Activated T-cell treated with anti-CD3 and anti-CD28 coated beads, Interleukin-2, amount 50 U/mL, for 4 hours (primary cell): ENCODE data around the gene GTF3C2. TPM values are rescaled to one million over a fixed set of nuclear protein-coding genes. Genes with fewer than 3 reads are reported as not detected.

Source experiments
- ATAC-seq, 2 donors: fragments of 200-7000 bp; cut with Tn5 transposase; one replicate each; pipeline ENCODE4 v1.10.0; 2021
- DNase-seq: peaks from one replicate; pipeline ENCODE4 v3.0.0-alpha.2; 2020
- H3K27me3 Mint-ChIP-seq: one replicate; pipeline ENCODE4 v1.8.0; 2021; ENCODE audit warnings: low read depth, mixed read lengths
- H3K36me3 Mint-ChIP-seq: one replicate; pipeline ENCODE4 v1.8.0; 2022; ENCODE audit warnings: mixed read lengths; ENCODE audit not compliant: insufficient read depth
- H3K4me1 Mint-ChIP-seq: one replicate; pipeline ENCODE4 v1.8.0; 2021; ENCODE audit warnings: low read depth, mixed read lengths
- H3K4me3 Mint-ChIP-seq: one replicate; pipeline ENCODE4 v1.8.0; 2021; ENCODE audit warnings: mild to moderate bottlenecking, moderate library complexity, mixed read lengths
- H3K9me3 Mint-ChIP-seq: one replicate; pipeline ENCODE4 v1.8.0; 2021; ENCODE audit warnings: mixed read lengths
- total RNA-seq, 3 donors: library from RNA; stranded (reverse); gene quantifications; one replicate each; pipeline ENCODE4 v1.2.1, GENCODE V29; 2021

Gene GTF3C2, protein sequence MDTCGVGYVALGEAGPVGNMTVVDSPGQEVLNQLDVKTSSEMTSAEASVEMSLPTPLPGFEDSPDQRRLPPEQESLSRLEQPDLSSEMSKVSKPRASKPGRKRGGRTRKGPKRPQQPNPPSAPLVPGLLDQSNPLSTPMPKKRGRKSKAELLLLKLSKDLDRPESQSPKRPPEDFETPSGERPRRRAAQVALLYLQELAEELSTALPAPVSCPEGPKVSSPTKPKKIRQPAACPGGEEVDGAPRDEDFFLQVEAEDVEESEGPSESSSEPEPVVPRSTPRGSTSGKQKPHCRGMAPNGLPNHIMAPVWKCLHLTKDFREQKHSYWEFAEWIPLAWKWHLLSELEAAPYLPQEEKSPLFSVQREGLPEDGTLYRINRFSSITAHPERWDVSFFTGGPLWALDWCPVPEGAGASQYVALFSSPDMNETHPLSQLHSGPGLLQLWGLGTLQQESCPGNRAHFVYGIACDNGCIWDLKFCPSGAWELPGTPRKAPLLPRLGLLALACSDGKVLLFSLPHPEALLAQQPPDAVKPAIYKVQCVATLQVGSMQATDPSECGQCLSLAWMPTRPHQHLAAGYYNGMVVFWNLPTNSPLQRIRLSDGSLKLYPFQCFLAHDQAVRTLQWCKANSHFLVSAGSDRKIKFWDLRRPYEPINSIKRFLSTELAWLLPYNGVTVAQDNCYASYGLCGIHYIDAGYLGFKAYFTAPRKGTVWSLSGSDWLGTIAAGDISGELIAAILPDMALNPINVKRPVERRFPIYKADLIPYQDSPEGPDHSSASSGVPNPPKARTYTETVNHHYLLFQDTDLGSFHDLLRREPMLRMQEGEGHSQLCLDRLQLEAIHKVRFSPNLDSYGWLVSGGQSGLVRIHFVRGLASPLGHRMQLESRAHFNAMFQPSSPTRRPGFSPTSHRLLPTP
- 100 to 1,000 TPM; 102 to 110 (median 107) TPM for total RNA-seq

DNA sequence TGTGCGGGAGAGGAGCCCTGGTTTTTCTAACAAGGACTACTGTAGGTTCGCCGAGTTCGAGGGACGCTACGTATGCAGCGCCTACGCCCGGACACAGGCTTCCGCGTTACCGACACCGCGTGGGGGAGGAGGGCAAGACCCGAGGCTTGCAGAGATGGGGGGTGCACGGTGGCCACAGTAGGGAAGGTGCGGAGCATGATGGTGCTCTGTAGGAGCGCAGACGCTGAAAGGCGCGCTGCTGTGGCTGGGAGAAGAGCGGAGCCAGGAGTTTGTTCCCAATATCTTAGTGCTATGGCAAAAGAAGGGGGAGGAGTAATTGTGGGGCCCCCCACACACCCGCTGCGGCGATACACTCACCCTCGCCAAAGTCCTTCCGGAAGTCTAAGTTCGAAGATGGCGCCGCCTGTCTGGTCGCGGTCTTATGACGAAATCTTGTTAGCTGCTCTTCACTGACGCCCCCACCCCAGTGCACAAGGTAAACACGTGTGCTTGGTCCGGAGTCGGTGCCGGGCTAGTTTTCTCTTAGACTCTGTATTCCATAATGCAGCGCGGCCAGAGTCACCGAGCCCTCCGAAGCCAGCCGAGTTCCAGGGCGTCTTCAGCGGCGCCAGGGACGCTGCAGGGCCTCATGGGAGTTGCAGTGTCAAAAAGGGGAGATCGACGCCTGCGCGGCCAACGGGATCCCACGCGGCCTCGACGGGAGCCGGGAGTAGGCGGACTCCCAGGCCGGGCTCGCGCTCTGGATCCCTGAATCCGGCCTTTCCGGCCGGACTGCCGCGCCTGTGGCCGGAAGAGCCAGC, at the start of gene GTF3C2:
GTF3C2 (minus strand) TSS at position 383 of the 800 bp plus-strand sequence. CDS start 13,210 bp downstream, outside the sequence.
- Mint-ChIP-seq H3K9me3 (no peaks in the 10 kb centered on the region), H3K36me3 (peaks cover 9% of the 10 kb centered on the region), H3K4me1 (peaks cover 42% of the 10 kb centered on the region), H3K27me3 (no peaks in the 10 kb centered on the region), H3K4me3 (peak within 1 kb of the TSS; percentile 99)
- peak; percentile 83 to 84 for ATAC-seq
- peak; percentile 91 for DNase-seq

DNA sequence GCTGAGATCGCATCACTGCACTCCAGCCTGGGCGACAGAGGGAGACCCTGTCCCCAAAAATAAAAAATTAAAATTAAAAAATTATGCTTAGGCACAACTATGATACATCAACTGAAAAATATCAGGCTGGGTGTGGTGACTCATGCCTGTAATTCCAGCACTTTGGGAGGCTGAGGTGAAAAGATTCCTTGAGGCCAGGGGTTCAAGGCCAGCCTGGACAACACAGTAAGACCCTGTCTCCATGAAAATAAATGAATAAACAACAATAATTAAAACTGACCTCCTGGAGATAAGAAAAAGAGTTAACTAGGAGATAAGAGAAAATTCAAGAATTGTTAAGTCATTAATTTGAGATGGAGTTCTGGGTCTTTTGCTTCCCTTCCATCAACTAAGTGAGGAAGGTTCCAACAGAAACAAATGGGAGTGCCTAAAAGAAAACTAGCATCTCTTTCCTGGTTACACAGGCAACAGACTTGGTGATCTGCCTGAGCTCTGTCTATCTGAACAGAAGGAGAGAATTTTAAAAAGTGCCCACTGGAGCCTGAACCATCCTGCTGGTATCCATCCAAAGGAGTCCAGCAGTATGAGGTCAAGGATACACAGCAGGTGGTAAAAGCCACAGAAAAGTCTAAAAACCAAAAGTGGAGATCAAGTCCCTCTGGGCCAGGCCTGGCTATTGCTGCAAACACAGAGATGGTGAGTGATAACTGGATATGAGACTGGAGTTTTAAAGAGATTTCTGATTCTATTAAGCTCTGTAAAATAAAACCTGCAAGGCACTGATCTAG, 44.0 kb upstream of the GTF3C2 start:
- Mint-ChIP-seq H3K36me3 (peaks cover 10% of the 10 kb centered on the region), H3K4me3 (no peak overlapping the region), H3K9me3 (no peaks in the 10 kb centered on the region), H3K27me3 (no peaks in the 10 kb centered on the region), H3K4me1 (peaks cover 30% of the 10 kb centered on the region)
- DNase-seq (no peak), ATAC-seq (no peak)

DNA sequence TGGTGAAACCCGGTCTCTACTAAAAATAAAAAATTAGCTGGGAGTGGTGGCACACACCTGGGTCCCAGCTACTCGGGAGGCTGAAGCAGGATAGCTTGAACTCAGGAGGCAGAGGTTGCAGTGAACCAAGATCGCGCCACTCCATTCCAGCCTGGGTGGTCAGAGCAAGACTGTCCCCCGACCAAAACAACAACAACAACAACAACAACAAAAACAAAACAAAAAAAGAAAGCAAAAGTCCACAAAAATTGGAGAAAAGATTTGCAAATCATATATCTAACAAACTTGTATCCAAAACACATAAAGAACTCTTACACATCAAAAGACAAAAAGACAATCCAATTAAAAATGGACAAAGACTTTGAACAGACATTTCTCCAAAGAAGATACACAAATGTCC, 42.4 kb upstream of the GTF3C2 start:
- peaks cover 30% of the 10 kb centered on the region for H3K4me1 Mint-ChIP-seq
- no peak overlapping the region for H3K4me3 Mint-ChIP-seq

DNA sequence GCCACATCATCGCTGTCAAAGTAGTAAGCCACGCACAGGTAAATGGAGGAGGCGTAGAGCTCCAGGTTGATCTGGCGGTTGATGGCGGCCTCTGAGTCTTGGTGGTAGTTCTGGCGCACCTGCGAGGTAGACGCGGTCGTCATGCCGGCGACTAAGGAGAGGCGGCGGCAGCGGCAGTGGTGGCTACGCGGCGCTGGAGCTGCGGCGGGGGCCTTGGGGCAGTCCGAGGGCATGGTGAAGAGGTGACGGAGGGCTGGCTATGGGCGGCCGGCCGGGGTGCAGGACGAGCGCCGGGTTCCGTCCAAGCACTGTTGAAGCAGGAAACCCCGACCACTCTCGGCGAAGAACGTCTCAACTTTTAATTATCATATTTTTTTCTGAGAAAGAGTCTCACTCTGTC, 36.7 kb upstream of the GTF3C2 start:
- H3K4me3 Mint-ChIP-seq, result no peak overlapping the region
- DNase-seq, result no peak
- no peak for ATAC-seq

More for the DNA sequence above, 42.4 kb upstream of the GTF3C2 start:
- H3K36me3 Mint-ChIP-seq, result peaks cover 10% of the 10 kb centered on the region
- no peak for ATAC-seq
- H3K9me3 Mint-ChIP-seq, result no peaks in the 10 kb centered on the region
- DNase-seq, result no peak
- H3K27me3 Mint-ChIP-seq, result no peaks in the 10 kb centered on the region

DNA sequence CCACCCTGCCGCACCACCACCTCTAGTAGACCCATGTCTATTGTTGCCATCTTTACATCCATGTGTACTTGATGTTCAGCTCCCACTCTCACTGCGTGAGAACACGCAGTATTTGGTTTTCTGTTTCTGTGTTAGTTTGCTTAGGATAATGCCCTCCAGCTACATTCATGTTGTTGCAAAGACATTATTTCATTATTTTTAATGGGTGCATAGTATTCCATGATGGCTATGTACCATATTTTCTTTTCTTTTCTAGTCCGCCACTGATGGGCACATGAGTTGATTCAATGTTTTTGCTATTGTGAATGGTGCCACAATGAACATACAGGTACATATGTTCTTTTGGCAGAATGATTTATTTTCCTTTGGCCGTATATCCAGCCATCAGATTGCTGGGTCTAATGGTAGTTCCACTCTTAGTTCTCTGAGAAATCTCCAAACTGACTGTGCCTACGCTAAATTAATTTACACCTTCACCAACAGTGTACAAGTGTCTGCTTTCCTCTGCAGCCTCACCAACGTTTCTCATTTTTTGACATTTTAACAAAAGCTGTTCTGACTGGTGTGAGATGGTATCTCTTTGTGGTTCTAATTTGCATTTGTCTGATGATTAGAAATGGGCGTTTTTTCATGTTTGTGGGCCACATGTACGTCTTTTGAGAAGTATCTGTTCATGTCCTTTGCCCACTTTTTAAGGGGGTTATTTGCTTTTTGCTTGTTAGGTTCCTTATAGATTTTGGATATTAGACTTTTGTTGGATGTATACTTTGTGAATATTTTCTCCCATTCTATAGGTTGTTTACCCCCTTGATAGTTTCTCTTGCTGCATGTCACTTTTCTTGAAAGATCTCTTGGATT, 34.5 kb upstream of the GTF3C2 start:
- peak; percentile 63 to 76 for ATAC-seq
- DNase-seq, result no peak
- Mint-ChIP-seq H3K4me3 (peak overlapping the region; percentile 56), H3K27me3 (no peaks in the 10 kb centered on the region), H3K36me3 (peaks cover 19% of the 10 kb centered on the region), H3K9me3 (no peaks in the 10 kb centered on the region), H3K4me1 (peaks cover 33% of the 10 kb centered on the region)

More for the DNA sequence above, 36.7 kb upstream of the GTF3C2 start:
- peaks cover 24% of the 10 kb centered on the region for H3K36me3 Mint-ChIP-seq
- no peaks in the 10 kb centered on the region for H3K9me3 Mint-ChIP-seq
- no peaks in the 10 kb centered on the region for H3K27me3 Mint-ChIP-seq
- peaks cover 42% of the 10 kb centered on the region for H3K4me1 Mint-ChIP-seq

DNA sequence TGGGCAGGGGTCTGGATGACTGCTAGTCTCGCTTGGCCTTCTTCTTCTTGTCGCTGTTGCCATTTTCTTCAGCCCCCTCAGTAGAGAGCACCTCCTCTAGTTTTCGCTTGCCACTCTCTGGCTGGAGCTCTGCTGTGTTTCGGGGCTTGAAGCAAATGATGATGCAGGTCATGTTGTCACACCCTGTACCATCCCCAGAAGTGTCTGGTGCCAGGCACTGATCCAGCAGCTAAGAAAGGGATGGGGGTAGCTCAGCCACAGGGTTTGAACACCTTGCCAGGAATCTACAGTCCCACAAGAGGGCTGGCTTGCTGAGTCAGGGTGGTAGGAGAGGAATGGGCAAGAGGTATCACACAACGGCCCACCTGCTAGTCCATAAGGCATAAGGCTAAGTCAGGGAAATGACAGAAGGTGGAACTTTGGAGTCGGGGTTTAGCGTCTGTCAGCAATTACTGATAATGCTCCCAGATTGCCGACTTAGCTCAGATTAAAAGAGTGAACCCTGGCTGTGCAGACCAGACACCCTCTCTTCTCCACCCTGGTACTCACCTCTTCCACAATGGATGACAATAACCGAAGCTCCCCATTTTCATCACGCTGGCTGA, 25.1 kb upstream of the GTF3C2 start:
- peak overlapping the region; percentile 88 for H3K4me3 Mint-ChIP-seq
- H3K36me3 Mint-ChIP-seq, result peaks cover 44% of the 10 kb centered on the region
- H3K9me3 Mint-ChIP-seq, result no peaks in the 10 kb centered on the region
- no peak for DNase-seq
- H3K4me1 Mint-ChIP-seq, result peaks cover 18% of the 10 kb centered on the region
- no peak for ATAC-seq
- no peaks in the 10 kb centered on the region for H3K27me3 Mint-ChIP-seq

DNA sequence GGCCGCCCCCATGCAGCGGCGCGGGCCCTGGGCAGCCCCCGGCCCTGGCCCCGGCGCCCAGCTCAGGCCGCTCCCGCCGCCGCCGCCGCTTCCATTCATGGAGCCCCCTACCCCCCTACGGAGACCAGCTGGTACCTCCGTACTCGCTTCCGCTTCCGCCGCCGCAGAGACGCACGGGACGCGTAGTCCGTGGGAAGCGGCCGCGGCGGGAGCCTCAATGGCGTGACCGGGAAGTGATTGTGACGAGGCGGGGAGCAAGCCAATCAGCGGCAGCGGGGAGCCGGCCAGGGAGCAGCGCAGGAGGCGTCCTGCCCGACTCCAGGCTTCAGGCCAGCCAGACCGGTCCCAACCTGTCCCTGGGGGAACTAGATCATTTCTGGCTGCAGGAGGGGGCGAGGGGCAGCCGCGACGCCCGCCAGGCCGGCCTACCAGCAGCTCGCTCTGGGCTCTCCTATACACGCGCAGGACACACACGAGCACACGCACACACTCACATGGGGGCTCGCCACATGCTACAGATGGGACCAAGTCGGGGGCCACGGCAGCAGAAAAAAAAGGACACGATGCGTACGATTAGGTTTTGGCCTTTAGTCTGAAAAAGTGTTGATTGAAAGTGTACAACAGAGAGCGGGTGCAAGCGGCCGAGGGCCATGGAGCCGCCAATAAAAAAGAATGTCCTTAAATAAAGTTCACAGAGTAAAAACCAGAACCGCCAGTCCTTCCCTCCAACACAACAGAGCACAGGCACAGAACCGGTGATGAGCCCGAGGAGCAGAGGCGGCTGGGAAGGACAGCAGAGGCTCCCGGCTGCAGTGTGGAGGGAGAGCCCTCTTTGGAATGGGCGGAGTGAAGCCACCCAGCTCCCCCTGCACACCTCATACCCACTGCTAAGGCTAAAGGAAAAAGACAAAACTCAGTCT, 24.3 kb upstream of the GTF3C2 start, which contains the start of gene ZNF513:
ZNF513 (minus strand) TSS at position 109 of the 920 bp plus-strand sequence. CDS start 208 bp downstream, outside the sequence.
- peaks cover 50% of the 10 kb centered on the region for H3K36me3 Mint-ChIP-seq

DNA sequence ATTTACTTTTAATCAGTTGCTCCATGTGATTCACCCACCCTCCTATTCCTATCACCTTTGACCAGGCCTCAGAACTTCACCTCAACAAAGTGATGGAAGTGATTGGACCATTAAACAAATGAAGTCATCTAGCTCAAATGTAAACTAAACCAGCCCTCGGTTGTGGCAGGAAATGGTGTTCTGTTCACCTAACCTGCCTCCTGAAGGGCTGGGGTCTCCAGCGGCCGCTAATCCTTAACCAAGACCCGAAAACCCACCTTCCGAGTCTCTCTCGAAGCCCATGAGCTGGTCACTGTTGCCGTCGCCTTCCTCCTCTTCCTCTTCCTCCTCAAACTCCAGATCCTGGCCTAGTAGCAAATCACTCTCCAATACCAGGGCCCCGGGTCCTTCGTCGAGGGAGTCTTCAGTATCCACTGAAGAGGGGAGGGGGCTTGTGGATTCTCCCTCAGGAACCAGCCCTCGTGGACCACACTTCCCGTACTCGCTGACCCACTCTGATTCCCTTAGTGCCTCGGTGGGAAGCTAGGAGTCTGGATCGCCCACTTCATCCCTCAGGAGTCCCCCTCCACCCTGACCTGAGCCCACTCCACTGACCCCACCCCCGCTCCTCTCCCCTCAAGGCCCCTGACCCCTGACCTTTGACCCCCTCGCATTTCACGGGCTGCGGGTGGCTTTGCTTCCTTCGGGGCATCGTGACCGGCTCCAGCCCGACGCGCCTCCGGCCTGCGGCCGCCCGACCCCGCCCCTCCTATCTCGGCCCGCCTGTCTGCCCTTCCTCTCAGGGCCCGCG, 23.5 kb upstream of the GTF3C2 start:
- H3K4me3 Mint-ChIP-seq, result peak overlapping the region; percentile 88
- DNase-seq (peak; percentile 35), ATAC-seq (peak; percentile 47 to 54)
- H3K27me3 Mint-ChIP-seq, result no peaks in the 10 kb centered on the region
- no peaks in the 10 kb centered on the region for H3K9me3 Mint-ChIP-seq
- peaks cover 18% of the 10 kb centered on the region for H3K4me1 Mint-ChIP-seq
- peaks cover 51% of the 10 kb centered on the region for H3K36me3 Mint-ChIP-seq

More for the DNA sequence above, 24.3 kb upstream of the GTF3C2 start, which contains the start of gene ZNF513:
- no peaks in the 10 kb centered on the region for H3K9me3 Mint-ChIP-seq
- peak within 1 kb of the TSS; percentile 88 for H3K4me3 Mint-ChIP-seq
- ATAC-seq, result peak; percentile 90 to 94
- peaks cover 18% of the 10 kb centered on the region for H3K4me1 Mint-ChIP-seq
- H3K27me3 Mint-ChIP-seq, result no peaks in the 10 kb centered on the region
- DNase-seq, result peak; percentile 85

DNA sequence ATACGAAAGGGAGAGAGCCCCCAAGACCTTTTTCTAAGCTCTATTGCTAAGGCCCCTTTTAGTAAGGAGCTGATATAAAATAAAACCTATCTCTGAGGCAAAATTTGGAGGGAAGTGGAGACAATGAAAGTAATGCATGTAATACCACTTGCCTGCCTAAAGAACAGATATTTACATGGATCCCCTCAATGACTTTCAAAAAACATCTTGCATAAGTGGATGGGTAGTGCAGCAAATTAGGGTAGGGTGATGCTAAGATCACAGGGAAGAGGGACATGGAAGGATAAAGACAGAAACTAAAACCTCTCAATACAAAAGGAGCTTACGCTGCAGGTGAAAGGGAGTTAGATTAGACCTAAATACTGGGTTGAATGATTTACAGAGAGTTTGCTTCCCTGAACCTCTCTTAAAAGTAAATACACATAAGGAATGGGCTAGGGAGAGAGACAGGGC, 22.8 kb upstream of the GTF3C2 start:
- no peaks in the 10 kb centered on the region for H3K9me3 Mint-ChIP-seq
- peaks cover 20% of the 10 kb centered on the region for H3K4me1 Mint-ChIP-seq
- no peak for DNase-seq
- ATAC-seq, result no peak
- peaks cover 53% of the 10 kb centered on the region for H3K36me3 Mint-ChIP-seq
- no peaks in the 10 kb centered on the region for H3K27me3 Mint-ChIP-seq
- peak overlapping the region; percentile 88 for H3K4me3 Mint-ChIP-seq

DNA sequence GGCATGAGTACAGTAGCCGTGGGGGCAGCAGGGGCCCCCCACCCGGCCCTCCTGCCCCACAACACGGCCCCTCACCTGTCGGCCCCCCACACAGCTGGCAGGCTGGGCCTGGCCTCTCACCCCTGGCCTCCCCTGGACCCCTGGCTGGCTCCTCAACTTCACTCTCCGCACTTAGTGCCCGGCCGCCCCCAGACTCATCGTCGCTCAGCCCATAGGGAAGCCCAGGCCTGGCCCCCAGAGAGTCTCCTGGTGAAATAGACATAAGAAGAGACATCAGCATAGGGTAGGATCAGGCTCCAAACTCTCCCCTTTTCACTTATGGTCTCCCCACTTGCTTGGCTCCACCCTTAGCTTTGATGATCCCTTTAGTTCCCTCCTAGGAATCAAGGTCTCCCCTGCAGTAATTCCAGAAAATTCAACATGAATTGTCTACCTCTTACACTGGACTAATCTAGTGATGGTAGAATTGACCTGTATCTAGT, 22.3 kb upstream of the GTF3C2 start:
- Mint-ChIP-seq H3K27me3 (no peaks in the 10 kb centered on the region), H3K36me3 (peaks cover 48% of the 10 kb centered on the region), H3K4me1 (peaks cover 20% of the 10 kb centered on the region), H3K4me3 (peak overlapping the region; percentile 88), H3K9me3 (no peaks in the 10 kb centered on the region)
- no peak for ATAC-seq
- DNase-seq, result no peak
